ENCODE measurements around the gene EHMT1.

The EHMT1 gene

DNA sequence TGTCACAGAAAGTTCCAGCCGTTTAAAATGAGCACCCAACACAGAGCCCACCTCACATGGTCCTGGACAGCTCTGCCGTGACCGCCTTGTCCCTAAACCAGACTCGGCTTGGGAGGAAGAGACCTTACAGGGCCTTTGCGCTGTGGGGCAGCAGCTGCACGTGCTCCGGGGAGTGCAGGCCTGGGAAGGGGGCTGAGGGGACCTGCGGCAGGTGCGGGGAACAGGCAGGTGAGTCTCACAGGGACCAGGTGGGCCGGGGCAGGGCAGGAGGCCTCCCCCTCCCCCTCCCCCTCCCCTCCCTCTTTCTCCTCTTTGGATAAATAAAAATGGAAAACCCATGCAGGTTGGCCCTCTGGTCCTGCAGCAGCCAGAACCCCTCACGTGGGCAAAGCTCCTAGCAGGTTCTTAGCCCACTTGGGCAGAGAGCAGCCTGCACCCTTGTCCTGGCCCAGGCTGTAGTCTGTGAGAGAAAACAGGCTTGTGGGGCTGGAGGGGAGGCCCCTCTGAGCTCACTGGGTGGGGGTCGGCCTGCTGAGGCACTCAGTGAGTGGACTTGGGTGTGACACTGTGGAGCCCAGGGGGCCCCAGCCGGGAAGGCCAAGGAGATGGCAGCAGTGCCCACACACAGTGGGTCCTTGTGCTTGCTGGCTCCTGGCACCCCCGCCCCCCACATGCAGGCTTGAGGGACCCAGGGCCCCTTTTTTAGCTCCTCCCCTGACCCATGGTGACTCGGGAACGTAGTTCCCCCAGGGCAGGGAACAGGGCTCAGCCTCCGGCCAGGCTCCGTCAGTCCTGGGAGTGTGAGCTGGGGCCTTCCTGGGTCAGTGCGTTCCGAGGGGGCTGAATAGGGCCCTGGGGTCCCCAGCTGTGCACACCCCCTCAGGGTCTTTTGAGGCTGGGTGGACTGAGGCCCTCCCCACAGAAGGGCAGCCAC lies 218.8 kb downstream of the EHMT1 start:
- Histone ChIP-seq H3K9me3 (replicated peaks; ENCODE audit: insufficient read depth, low read length) (no peaks in the 10 kb centered on the region), H3K27me3 (replicated peaks; ENCODE audit: insufficient read depth, low read length) (no peaks in the 10 kb centered on the region), H3K27ac (ENCODE audit: low read length) (no peak overlapping the region), H3K4me1 (ENCODE audit: low read length) (no peaks in the 10 kb centered on the region), H3K4me2 (ENCODE audit: low read depth, low read length) (no peak overlapping the region), H3K36me3 (replicated peaks; ENCODE audit: insufficient read depth, low read length) (no peaks in the 10 kb centered on the region), H3K9me2 (replicated peaks; ENCODE audit: insufficient read depth, low read length) (no peaks in the 10 kb centered on the region), H3K4me3 (ENCODE audit: low read length) (no peak overlapping the region), H3K79me2 (ENCODE audit: low read length) (no peaks in the 10 kb centered on the region), H3F3A (ENCODE audit: insufficient read depth, low read length) (no peaks in the 10 kb centered on the region), H3K9ac (ENCODE audit: low read length) (no peak overlapping the region), H4K20me1 (ENCODE audit: insufficient read depth, low read length) (no peaks in the 10 kb centered on the region), H2AFZ (ENCODE audit: low read length) (no peak overlapping the region)
- no peak for DNase-seq
- no peak for TF ChIP-seq EZH2 (optimal IDR thresholded peaks at IDR 0.05; ENCODE audit: low read depth, low read length)
- no peak for TF ChIP-seq EZH2phosphoT487 (IDR thresholded peaks at IDR 0.05; ENCODE audit: low read length)

DNA sequence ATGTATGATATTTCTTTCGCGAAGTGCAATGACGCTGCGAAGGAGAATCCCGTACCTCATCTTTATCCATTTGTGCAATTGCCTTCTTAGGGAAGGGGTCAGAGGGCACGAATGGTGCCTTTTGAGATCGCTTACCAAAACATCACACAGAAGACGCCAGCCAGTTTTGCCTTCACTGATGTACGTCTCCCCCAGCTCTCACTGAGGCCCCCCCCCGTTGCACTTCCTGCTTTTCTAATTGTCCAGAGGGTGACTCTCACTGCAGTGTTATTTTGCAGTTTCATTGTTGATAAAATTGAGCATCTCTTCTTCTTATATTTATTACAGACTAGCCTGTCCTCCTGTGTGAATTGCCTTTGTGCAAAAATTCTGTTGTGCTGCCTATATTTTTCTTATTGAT lies 219.8 kb downstream of the EHMT1 start:
- no peak for DNase-seq
- no peaks in the 10 kb centered on the region for H3K36me3 ChIP-seq (replicated peaks; ENCODE audit: insufficient read depth, low read length)
- no peaks in the 10 kb centered on the region for H3F3A ChIP-seq (ENCODE audit: insufficient read depth, low read length)
- H3K79me2 ChIP-seq (ENCODE audit: low read length), result no peaks in the 10 kb centered on the region
- H3K4me2 ChIP-seq (ENCODE audit: low read depth, low read length), result no peak overlapping the region
- no peaks in the 10 kb centered on the region for H3K9me2 ChIP-seq (replicated peaks; ENCODE audit: insufficient read depth, low read length)
- H3K9me3 ChIP-seq (replicated peaks; ENCODE audit: insufficient read depth, low read length), result no peaks in the 10 kb centered on the region
- no peak overlapping the region for H2AFZ ChIP-seq (ENCODE audit: low read length)
- no peaks in the 10 kb centered on the region for H4K20me1 ChIP-seq (ENCODE audit: insufficient read depth, low read length)
- H3K4me3 ChIP-seq (ENCODE audit: low read length), result no peak overlapping the region
- no peak overlapping the region for H3K27ac ChIP-seq (ENCODE audit: low read length)
- peaks cover 4% of the 10 kb centered on the region for H3K27me3 ChIP-seq (replicated peaks; ENCODE audit: insufficient read depth, low read length)
- TF ChIP-seq, protein P1, sequence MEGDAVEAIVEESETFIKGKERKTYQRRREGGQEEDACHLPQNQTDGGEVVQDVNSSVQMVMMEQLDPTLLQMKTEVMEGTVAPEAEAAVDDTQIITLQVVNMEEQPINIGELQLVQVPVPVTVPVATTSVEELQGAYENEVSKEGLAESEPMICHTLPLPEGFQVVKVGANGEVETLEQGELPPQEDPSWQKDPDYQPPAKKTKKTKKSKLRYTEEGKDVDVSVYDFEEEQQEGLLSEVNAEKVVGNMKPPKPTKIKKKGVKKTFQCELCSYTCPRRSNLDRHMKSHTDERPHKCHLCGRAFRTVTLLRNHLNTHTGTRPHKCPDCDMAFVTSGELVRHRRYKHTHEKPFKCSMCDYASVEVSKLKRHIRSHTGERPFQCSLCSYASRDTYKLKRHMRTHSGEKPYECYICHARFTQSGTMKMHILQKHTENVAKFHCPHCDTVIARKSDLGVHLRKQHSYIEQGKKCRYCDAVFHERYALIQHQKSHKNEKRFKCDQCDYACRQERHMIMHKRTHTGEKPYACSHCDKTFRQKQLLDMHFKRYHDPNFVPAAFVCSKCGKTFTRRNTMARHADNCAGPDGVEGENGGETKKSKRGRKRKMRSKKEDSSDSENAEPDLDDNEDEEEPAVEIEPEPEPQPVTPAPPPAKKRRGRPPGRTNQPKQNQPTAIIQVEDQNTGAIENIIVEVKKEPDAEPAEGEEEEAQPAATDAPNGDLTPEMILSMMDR (IDR thresholded peaks at IDR 0.05; ENCODE audit: low read length), result no peak
- TF ChIP-seq EZH2 (optimal IDR thresholded peaks at IDR 0.05; ENCODE audit: low read depth, low read length), result no peak
- no peak for TF ChIP-seq EZH2phosphoT487 (IDR thresholded peaks at IDR 0.05; ENCODE audit: low read length)
- H3K4me1 ChIP-seq (ENCODE audit: low read length), result no peaks in the 10 kb centered on the region
- no peak overlapping the region for H3K9ac ChIP-seq (ENCODE audit: low read length)

DNA sequence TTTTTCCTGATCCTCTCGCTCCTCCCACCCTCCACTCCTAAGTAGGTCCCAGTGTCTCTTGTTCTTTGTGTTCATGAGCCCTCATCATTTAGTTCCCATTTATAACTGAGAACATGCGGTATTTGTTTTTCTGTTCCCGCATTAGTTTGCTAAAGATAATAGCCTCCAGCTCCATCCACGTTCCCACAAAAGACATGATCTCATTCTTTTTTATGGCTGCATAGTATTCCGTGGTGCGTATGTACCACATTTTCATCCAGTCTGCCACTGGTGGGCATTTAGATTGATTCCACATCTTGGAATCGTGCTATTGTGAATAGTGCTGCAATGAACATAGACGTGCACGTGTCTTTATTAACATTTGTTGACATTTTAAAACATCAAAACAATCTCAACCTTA lies 224.6 kb downstream of the EHMT1 start:
- no peak for TF ChIP-seq EZH2phosphoT487 (IDR thresholded peaks at IDR 0.05; ENCODE audit: low read length)
- TF ChIP-seq, protein P1 (IDR thresholded peaks at IDR 0.05; ENCODE audit: low read length), result no peak
- no peak for TF ChIP-seq EZH2 (optimal IDR thresholded peaks at IDR 0.05; ENCODE audit: low read depth, low read length)
- Histone ChIP-seq H3K9me3 (replicated peaks; ENCODE audit: insufficient read depth, low read length) (no peaks in the 10 kb centered on the region), H3K79me2 (ENCODE audit: low read length) (no peaks in the 10 kb centered on the region), H3F3A (ENCODE audit: insufficient read depth, low read length) (no peaks in the 10 kb centered on the region), H2AFZ (ENCODE audit: low read length) (no peak overlapping the region), H3K27me3 (replicated peaks; ENCODE audit: insufficient read depth, low read length) (peaks cover 7% of the 10 kb centered on the region), H3K4me1 (ENCODE audit: low read length) (no peaks in the 10 kb centered on the region), H3K4me3 (ENCODE audit: low read length) (no peak overlapping the region), H4K20me1 (ENCODE audit: insufficient read depth, low read length) (no peaks in the 10 kb centered on the region), H3K4me2 (ENCODE audit: low read depth, low read length) (no peak overlapping the region), H3K9ac (ENCODE audit: low read length) (no peak overlapping the region), H3K36me3 (replicated peaks; ENCODE audit: insufficient read depth, low read length) (no peaks in the 10 kb centered on the region), H3K27ac (ENCODE audit: low read length) (no peak overlapping the region), H3K9me2 (replicated peaks; ENCODE audit: insufficient read depth, low read length) (no peaks in the 10 kb centered on the region)
- no peak for DNase-seq

Measured in MM.1S (cell line).